UCSD-AML1 (cell line): ENCODE measurements around the gene STMN3.

Experiments
- DNase-seq: peaks from one replicate; lab custom pipeline; 2025; ENCODE audit not compliant: unreplicated experiment; lab: John Stamatoyannopoulos, UW

Gene STMN3

DNA sequence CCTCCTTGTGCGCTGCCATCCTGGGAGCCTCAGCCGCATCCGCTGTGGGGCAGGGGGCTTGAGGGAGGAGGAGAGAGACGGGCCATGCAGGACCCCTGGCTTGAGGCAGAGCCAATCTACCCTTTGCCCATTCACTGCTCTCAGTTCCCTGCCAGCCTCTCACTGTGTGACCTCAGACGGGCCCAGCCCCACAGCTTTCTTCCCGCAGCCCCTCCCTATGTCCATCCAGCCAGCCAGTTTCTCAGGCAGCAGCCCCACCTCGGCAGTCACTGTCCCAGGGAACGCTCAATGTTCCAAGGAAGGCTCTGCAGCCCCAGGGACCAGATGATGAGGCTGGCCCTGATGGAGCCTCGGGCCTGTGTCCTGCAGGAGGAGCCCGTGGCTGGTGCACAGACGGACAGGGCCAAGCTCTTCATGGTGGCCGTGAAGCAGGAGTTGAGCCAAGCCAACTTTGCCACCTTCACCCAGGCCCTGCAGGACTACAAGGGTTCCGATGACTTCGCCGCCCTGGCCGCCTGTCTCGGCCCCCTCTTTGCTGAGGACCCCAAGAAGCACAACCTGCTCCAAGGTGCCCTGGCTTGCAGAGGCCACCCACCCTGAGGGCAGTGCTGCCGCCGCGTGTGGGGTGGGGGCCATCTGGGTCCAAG is 39.3 kb upstream of the STMN3 start:
- no peak for DNase-seq

DNA sequence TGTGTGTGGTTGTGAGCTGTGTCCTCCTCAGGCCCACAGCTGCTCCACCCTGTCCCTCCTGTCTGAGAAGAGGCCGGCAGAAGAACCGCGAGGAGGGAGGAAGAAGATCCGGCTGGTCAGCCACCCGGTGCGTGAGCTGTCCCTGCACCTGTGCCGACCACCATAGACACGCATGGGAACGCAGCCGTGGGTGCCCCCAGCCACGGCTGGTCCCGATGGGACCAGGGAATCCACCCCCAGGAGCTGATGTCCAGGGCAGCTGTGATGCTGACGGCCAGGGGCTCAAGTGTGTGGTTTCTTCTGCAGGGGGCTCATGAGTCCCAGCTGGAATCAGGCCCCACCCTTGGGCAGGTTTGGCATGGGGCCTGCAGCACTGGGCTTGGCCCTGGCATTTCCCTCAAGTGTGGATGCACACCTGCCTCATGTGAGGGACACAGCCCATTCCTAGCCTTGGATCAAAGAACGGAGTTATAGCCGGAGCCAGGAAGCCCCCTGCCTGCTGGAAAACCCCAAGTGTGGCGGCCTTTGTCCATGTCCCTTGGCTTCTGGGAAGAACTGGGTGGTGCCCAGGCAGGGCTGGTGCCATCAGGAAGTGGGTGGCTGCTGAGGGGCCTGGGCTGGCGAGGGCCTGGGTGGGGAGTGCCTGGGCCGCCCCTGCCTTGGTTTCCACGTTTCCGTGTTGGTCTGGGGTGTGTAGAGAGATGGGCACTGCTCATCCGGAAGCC is 38.6 kb upstream of the STMN3 start:
- no peak for DNase-seq

DNA sequence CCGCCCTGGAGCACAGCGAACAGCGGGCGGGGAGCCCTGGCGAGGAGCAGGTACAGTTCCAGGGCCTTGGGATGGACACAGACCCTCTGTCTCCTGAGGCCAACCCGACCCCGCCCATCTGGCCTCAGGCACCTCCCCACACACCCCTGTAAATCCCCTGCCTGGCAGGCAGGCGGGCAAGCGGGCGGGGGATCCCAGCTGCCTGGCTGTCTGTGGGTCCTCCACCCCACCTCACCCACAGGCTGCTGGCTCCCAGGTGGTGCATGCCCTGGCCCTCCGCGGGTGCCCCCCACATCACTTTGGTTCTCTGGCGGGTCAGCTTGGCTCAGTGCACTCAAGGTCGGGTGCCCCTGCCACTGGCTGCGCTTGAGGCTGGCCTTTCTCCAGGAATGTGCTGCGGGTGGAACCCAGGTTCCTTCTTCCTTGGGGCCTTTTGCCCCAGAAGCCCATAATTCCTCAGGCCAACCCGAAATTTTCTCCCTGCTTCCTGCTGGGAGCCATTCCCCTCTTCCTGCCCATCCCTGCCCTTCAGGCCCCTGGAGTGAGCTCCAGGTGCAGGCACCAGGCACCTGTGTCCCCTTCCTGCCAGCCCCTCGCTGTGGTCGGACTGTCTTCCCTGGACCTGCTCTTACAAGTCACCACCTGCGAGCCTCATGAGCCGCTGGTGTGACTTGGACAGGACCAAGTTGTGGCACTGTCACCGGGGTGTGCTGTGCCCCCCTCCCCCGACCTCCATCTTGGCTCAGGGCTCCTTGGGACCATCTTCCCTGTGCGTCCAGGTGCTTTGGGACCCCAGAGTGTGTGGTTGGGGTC is 37.9 kb upstream of the STMN3 start:
- no peak for DNase-seq

DNA sequence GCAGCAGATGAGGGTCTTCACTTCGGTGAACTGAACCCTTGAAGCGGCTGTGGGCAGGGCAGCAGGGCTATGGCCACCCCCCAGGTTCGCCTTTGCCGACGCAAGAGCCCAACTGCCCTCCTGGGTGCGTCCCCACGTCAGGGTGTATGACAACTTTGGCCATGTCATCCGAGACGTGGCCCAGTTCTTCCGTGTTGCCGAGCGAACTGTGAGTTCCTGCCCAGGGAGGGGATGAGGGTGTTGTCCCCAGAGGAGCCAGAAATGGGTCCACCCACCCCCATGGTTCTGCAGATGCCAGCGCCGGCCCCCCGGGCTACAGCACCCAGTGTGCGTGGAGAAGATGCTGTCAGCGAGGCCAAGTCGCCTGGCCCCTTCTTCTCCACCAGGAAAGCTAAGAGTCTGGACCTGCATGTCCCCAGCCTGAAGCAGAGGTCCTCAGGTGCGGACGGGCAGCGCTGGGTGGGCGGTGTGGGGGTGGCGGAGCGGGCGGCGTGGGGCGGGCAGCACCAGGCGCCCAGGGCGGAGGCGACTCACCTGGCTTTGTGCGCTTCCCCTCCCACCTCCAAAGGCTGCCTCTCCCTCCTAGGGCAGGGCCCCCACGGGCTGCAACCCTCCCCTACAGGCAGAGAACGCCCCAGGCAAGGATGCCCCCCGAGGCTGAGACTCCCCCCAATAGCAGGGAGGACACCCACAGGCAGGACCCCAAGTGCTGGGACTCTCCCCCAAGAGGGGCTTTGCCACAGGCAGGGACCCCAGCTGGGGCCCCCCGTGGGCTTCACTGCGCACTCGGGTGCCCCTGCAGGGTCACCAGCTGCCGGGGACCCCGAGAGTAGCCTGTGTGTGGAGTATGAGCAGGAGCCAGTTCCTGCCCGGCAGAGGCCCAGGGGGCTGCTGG is 37.0 kb upstream of the STMN3 start:
- DNase-seq = no peak

DNA sequence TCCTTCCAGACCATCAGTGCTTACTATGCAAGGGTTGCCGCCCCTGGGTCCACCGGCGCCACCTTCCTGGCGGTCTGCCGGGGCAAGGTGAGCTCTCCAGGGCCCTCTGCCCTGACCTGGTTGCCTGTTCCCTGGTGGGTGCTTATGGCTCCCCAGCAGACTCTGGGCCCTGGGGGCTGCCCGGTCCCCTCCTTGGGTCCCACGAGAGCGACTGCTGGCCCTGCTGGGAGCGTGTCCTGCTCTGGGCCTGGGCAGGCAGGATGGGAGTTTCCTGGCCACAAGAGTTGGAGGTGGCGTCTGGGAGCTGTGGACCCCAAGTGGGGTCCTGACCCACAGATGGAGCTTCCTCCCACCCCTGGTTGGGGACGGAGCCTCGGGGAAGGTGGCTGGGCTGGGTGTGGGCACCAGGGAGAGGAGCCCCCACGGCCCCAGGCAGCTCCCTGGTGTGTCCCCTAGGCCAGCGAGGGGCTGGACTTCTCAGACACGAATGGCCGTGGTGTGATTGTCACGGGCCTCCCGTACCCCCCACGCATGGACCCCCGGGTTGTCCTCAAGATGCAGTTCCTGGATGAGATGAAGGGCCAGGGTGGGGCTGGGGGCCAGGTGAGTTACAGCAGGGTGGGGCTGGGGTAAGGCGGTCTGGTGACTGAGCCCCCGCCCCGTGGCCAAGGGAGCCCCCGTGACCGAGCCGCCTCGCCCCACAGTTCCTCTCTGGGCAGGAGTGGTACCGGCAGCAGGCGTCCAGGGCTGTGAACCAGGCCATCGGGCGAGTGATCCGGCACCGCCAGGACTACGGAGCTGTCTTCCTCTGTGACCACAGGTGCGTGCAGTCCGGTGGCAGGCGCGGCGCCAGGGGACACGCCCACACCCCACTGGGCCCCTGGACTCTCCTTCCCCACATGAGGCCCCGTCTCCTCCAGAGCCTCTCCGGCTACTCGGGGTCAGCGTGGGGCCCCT is 36.1 kb upstream of the STMN3 start:
- DNase-seq = no peak

DNA sequence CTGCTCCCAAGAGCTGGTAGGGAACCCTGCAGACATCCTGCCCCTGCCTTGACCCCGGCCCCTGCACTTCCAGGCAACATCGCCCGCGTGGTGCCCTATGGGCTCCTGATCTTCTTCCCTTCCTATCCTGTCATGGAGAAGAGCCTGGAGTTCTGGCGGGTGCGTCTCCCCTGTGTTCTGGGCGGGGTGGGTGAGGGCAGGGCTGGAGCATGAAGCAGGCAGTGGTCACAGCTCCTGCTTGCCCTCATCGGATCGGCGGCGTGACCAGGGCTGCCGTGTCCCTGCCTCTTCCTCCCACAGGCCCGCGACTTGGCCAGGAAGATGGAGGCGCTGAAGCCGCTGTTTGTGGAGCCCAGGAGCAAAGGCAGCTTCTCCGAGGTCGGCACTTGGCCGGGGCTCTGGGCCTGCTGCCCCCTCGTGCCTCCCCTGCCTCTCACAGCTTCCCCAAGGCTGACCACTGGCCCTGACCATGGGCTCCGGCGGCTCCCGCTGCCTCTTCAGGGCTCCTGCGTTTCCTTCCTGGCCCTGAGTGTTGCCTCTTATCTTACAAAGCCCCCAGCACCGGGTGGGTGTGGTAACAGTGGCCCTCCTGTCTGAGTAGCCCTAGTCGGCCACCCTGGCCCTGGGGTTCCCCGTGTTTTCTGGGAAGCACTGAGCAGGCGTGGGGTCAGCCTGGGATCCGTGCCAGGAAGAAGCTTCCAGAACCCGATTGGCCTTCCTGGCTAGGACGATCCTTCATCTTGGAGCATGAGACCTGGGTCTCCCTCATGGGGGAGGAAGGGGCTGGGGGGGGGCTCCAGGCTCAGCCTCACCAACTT is 35.2 kb upstream of the STMN3 start:
- DNase-seq = no peak

DNA sequence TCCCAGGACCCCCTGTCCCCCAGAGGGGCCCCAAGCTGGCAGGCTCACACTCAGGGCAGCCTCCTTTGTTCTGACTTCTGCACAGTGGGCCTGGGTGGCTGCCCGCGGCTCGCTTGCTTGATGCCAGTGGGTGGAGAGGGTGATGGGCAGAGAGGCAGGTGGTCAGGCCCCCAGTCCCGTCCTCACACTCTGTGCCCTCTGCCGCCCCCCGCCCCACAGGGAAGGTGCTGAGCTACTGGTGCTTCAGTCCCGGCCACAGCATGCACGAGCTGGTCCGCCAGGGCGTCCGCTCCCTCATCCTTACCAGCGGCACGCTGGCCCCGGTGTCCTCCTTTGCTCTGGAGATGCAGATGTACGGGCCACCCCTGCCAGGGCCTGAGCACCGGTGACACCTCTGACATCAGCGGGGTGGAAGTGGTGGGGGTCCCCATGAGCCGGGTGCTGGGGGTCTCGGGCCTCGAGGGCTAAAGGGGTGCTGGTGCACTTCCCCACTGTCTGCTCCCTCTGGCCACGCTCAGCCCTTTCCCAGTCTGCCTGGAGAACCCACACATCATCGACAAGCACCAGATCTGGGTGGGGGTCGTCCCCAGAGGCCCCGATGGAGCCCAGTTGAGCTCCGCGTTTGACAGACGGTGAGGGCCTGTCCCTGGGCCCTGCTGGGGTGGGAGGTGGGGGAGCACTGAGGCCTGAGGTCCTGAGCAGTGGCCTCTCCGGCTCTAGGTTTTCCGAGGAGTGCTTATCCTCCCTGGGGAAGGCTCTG is 34.4 kb upstream of the STMN3 start:
- no peak for DNase-seq

DNA sequence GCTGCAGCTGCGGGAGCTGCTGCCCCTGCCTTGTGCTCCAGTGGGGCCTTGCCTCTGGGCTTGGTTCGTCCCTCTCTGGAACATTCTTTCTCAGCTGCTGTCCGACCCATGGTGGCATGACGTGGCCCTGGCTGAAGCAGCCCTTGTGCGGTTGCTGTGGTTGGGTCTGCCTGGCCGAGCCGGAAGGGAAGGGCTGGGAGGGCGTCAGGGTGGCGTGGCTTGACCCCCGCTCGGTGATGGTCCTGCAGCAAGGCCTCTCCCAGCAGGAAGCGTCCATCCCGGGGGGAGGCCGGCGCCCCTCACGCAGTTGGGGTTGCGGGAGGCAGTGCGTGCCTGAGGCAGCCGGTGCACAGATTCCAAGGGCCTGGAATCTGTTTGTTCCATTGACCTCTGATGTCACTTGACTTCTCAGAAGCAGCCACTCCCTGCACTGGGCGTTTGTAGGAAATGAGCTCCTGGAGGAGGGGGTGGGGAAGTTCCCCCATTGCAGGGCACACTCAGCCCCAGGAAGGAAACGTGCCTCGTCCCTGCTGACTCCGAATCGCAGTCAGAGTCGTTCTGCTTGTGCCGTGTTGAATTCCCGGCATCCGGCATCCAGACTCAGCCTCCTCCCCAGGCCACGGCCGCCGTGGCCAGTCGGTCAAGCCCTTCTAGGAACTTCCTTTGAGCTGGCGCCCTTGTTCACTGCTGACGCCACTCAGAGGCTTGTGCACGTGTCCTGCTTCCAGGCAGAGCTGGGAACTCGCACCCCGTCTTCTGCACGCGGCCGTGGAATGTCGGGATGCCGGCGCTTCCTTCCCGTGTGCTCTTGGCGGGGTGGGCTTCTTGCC is 33.5 kb upstream of the STMN3 start:
- peak; percentile 87 for DNase-seq

DNA sequence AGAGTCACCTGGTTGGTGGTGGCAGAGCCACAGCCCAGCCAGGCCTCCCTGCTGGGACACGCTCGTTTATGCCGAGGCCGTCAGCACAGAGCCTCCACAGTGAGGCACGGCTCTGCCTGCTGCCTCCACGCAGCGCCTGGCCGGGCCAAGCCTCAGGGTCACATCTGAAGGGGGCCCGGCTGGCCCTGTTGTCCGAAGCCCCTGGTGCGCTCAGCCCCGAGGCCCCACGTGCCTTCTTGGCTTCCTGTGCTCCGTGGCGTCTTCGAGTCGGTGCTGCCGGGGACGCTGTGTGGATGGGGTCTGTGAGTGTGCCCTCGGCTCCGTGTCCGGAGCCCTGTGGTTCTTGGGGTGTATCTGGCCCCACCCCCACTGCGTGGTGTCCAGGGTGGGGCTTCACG is 32.9 kb upstream of the STMN3 start:
- DNase-seq = no peak

DNA sequence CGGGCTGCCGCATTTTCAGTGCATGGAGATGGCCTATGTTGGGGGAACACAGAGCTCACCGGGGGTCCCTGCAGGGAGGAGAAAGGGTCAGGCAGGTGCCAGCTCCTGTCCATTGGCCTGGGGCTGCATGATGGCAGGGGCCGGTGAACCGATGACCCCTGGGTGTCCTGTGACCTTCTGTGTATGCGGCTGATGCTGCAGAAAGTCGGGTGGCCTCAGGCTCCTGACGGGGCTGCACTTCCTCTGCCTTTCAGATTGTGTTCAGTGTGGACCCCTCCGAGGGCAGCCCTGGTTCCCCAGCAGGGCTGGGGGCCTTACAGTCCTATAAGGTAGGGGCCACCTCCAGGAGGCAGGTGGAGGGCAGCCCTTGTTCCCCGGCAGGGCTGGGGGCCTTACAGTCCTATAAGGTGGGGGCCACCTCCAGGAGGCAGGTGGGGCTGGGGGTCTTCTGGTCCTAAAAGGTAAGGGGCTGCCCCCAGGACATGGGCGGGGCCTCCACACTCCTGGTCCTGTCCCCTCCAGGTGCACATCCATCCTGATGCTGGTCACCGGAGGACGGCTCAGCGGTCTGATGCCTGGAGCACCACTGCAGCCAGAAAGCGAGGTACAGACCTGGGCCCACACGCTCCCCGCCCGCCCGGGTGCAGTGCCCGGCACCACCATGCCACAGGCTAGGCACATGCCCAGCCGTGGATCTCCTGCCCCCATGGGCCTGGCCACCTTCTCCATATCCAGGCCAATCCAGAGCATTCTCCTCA is 32.2 kb upstream of the STMN3 start:
- DNase-seq = no peak

DNA sequence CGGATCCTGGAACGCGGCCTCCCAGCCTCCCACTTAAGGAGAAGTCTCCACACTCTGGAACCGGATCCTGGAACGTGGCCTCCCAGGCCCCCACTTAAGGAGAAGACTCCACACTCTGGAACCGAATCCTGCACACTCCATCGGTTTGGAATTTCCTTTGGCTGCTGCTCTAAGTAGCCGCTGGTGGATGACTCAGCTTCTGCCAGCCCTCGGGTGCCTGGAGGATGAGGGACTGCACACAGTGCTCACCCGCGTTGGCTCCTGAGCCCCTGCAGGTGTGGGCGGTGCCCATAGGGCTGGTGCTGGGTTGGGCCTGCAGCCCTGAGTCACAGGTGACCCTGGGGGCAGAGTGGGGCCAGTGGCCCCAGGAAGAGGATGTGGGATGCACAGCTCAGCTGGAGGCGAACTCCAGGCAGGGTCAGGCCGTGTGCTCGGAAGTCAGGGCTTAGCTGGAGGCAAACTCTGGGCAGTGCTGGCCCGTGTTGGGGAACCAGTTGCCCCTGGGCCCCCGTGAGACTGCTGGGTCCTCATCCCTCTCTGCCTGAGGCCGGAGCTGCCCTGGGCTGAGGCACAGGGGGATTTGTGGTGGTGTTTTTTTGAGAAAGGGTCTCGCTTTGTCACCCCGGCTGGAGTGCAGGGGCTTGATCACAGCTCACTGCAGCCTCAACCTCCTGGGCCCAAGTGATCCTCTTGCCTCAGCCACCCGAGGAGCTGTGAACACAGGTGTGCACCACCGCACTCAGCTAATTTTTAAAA is 29.3 kb upstream of the STMN3 start:
- peak; percentile 71 for DNase-seq

DNA sequence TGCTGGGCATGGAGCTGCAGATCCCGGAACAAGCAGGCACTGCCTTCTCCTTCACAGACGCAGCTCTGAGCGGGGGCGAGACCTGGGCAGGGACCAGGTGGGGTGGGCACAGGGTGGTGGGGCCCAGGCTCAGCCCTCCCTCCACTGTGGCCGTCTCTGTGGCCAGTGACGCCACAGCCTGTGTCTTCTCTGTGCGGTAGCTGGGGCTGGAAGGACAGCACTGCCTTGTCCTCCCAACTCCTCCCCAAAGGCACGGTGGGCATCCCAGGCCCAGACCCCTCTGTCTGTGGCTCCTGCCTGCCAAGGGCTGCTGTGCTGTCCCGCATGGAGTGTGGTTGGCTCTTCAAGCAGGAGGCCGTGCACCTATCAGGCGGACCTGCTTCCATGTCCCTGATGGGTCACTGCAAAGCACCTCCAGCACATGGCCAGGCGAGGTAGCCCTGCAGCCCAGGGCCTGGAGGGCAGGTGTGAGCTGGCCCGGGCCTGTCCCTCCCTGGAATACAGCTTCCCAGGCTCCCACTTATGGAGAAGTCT is 28.5 kb upstream of the STMN3 start:
- no peak for DNase-seq

DNA sequence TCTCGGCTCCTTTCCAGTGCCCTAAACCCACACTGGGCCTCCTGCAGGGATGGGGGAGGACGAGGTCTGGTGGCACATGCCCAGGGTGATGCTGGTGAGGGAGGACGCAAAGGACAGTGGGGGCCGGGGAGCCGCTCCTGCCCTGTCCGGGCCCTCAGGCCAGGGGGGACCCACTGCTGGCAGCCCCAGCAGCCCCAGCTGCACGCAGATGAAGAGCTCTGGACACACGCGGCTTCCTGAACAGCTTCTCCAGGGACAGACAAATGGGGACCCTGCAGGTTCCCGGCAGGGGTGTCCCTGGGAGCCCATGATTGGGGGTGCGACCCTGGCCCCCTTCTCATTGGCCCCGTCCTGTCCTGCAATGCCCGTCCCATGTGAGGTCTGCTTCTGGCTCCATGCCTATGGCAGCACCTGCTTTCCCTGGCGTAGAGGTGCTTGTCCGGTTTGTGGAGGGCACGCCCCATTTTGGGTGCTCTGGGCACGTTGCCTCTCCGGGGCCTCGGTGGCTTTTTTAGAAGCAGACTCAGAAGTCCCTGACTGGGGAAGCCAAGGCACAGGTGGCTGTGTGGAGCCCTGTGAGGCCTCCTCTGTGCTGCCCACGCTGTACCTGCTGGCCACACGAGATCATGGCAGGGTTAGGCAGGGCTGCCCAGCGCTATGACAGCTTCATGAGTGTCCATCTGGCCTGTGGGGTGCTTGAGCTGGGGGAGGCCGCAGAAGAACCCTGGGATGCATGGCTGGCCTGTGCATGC is 27.8 kb upstream of the STMN3 start:
- no peak for DNase-seq

DNA sequence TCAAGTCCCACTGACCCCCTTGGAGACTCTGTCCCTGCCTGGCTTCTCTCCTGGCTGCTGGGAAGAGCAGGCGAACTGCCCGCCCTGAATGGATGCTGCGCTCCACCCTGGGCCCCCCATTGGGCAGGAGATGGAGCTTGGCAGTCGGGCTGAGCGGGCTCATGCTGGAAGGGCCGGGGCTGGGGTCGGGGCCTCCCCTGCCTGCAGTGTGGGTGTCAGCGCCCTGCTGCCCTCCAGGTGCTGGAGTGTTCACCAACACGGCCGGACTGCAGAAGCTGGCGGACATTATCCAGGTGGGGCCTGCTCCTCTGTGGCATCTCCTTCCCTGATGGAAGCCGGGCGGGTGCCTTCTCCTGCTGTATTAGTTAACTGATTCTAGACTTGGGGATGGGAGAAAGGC is 27.2 kb upstream of the STMN3 start:
- no peak for DNase-seq

DNA sequence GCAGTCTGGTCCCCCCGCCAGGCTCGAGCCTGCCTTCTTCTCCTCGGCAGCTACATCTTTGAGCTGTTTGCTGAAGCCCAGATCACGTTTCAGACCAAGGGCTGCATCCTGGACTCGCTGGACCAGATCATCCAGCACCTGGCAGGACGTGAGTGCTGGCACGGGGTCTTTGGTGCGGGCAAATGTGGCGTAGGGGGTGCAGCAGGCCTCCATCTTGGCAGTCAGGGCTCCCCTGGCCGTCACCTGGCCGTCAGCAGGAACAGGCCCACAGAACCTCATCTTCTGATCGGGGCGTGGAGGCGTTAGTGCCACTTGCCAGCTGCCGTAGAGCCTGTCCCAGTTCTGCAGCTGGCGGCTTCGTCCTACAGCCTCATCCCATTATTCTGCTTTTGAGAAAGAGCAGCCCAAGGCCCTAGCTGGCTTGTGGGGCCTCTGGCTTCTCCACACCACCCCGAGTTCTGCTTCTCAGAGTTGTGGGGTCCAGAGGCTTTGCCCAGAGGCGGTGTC is 26.6 kb upstream of the STMN3 start:
- no peak for DNase-seq
